Renal cortex interstitium (tissue), 15 donors: ENCODE measurements around the gene RPLP1. TPM values are rescaled to one million over a fixed set of nuclear protein-coding genes. Genes with fewer than 3 reads are reported as not detected.

Experiments used
- DNase-seq, 11 donors: peaks; one replicate each; pipeline ENCODE4 v3.0.0-alpha.2; 2013; ENCODE audit warnings: low read depth in 9 of 11, low spot score in 4 of 11; ENCODE audit errors: extremely low read depth in 1 of 11
- long read RNA-seq, 16 experiments: transcript quantifications; one replicate each; lab custom pipeline, GENCODE V29; 2026
- polyA plus RNA-seq, 3 donors: library from polyadenylated mRNA; unstranded; fragments of 120-200 nt; gene quantifications; one replicate each; pipeline ENCODE4 v1.2.1, GENCODE V29; 2013; ENCODE audit not compliant: insufficient read length in 3 of 3

Gene RPLP1
- 1,000 to 10,000 TPM; 1,224 to 1,896 (median 1,665) TPM for polyA plus RNA-seq
- long read RNA-seq, donor 1, transcript RPLP1-202 (3 exons, 445 nt), result minor isoform, 27 of 1,856 reads
- long read RNA-seq, donor 1, transcript RPLP1-204 (3 exons, 940 nt), result minor isoform, 31 of 1,856 reads
- long read RNA-seq, donor 1, transcript RPLP1-201 (4 exons, 1,197 nt), result major isoform, 1,529 of 1,856 reads
- long read RNA-seq, donor 1, partial matches to known transcripts, result 189 of 1,856 reads
- long read RNA-seq, donor 1, other reads (novel, unspliced or antisense), result 80 of 1,856 reads
- long read RNA-seq, donor 2, transcript RPLP1-201 (4 exons, 1,197 nt), result major isoform, 1,548 of 1,849 reads
- long read RNA-seq, donor 2, transcript RPLP1-204 (3 exons, 940 nt), result minor isoform, 36 of 1,849 reads
- long read RNA-seq, donor 2, transcript RPLP1-202 (3 exons, 445 nt), result minor isoform, 42 of 1,849 reads
- long read RNA-seq, donor 2, partial matches to known transcripts, result 142 of 1,849 reads
- long read RNA-seq, donor 2, other reads (novel, unspliced or antisense), result 81 of 1,849 reads
- long read RNA-seq, donor 3, transcript RPLP1-201 (4 exons, 1,197 nt), result major isoform, 2,331 of 2,594 reads
- long read RNA-seq, donor 3, transcript RPLP1-202 (3 exons, 445 nt), result minor isoform, 48 of 2,594 reads
- long read RNA-seq, donor 3, transcript RPLP1-204 (3 exons, 940 nt), result minor isoform, 14 of 2,594 reads
- long read RNA-seq, donor 3, partial matches to known transcripts, result 106 of 2,594 reads
- long read RNA-seq, donor 3, other reads (novel, unspliced or antisense), result 95 of 2,594 reads
- long read RNA-seq, donor 4, transcript RPLP1-202 (3 exons, 445 nt), result minor isoform, 29 of 1,706 reads
- long read RNA-seq, donor 4, transcript RPLP1-204 (3 exons, 940 nt), result minor isoform, 16 of 1,706 reads
- long read RNA-seq, donor 4, transcript RPLP1-201 (4 exons, 1,197 nt), result major isoform, 1,482 of 1,706 reads
- long read RNA-seq, donor 4, partial matches to known transcripts, result 100 of 1,706 reads
- long read RNA-seq, donor 4, other reads (novel, unspliced or antisense), result 79 of 1,706 reads
- long read RNA-seq, donor 5, result 0 reads
- long read RNA-seq, donor 6, transcript RPLP1-204 (3 exons, 940 nt), result minor isoform, 45 of 1,978 reads
- long read RNA-seq, donor 6, transcript RPLP1-201 (4 exons, 1,197 nt), result major isoform, 1,626 of 1,978 reads
- long read RNA-seq, donor 6, transcript RPLP1-202 (3 exons, 445 nt), result minor isoform, 53 of 1,978 reads
- long read RNA-seq, donor 6, partial matches to known transcripts, result 187 of 1,978 reads
- long read RNA-seq, donor 6, other reads (novel, unspliced or antisense), result 66 of 1,978 reads
- long read RNA-seq, donor 7, transcript RPLP1-201 (4 exons, 1,197 nt), result major isoform, 2,337 of 2,643 reads
- long read RNA-seq, donor 7, transcript RPLP1-204 (3 exons, 940 nt), result minor isoform, 23 of 2,643 reads
- long read RNA-seq, donor 7, transcript RPLP1-202 (3 exons, 445 nt), result minor isoform, 59 of 2,643 reads
- long read RNA-seq, donor 7, partial matches to known transcripts, result 100 of 2,643 reads
- long read RNA-seq, donor 7, other reads (novel, unspliced or antisense), result 124 of 2,643 reads
- long read RNA-seq, donor 8, result 0 reads
- long read RNA-seq, donor 9, transcript RPLP1-204 (3 exons, 940 nt), result minor isoform, 25 of 1,896 reads
- long read RNA-seq, donor 9, transcript RPLP1-201 (4 exons, 1,197 nt), result major isoform, 1,563 of 1,896 reads
- long read RNA-seq, donor 9, transcript RPLP1-202 (3 exons, 445 nt), result minor isoform, 42 of 1,896 reads
- long read RNA-seq, donor 9, partial matches to known transcripts, result 173 of 1,896 reads
- long read RNA-seq, donor 9, other reads (novel, unspliced or antisense), result 93 of 1,896 reads
- long read RNA-seq, donor 10, transcript RPLP1-202 (3 exons, 445 nt), result minor isoform, 50 of 2,532 reads
- long read RNA-seq, donor 10, transcript RPLP1-204 (3 exons, 940 nt), result minor isoform, 28 of 2,532 reads
- long read RNA-seq, donor 10, transcript RPLP1-201 (4 exons, 1,197 nt), result major isoform, 2,105 of 2,532 reads
- long read RNA-seq, donor 10, partial matches to known transcripts, result 217 of 2,532 reads
- long read RNA-seq, donor 10, other reads (novel, unspliced or antisense), result 132 of 2,532 reads
- long read RNA-seq, donor 11, transcript RPLP1-204 (3 exons, 940 nt), result minor isoform, 12 of 1,341 reads
- long read RNA-seq, donor 11, transcript RPLP1-201 (4 exons, 1,197 nt), result major isoform, 1,110 of 1,341 reads
- long read RNA-seq, donor 11, transcript RPLP1-202 (3 exons, 445 nt), result minor isoform, 29 of 1,341 reads
- long read RNA-seq, donor 11, partial matches to known transcripts, result 119 of 1,341 reads
- long read RNA-seq, donor 11, other reads (novel, unspliced or antisense), result 70 of 1,341 reads
- long read RNA-seq, donor 12, transcript RPLP1-204 (3 exons, 940 nt), result minor isoform, 23 of 1,137 reads
- long read RNA-seq, donor 12, transcript RPLP1-201 (4 exons, 1,197 nt), result major isoform, 938 of 1,137 reads
- long read RNA-seq, donor 12, transcript RPLP1-202 (3 exons, 445 nt), result minor isoform, 25 of 1,137 reads
- long read RNA-seq, donor 12, partial matches to known transcripts, result 123 of 1,137 reads
- long read RNA-seq, donor 12, other reads (novel, unspliced or antisense), result 28 of 1,137 reads
- long read RNA-seq, donor 13, result 0 reads
- long read RNA-seq, donor 14, transcript RPLP1-202 (3 exons, 445 nt), result minor isoform, 39 of 1,961 reads
- long read RNA-seq, donor 14, transcript RPLP1-201 (4 exons, 1,197 nt), result major isoform, 1,654 of 1,961 reads
- long read RNA-seq, donor 14, partial matches to known transcripts, result 161 of 1,961 reads
- long read RNA-seq, donor 14, other reads (novel, unspliced or antisense), result 103 of 1,961 reads
- long read RNA-seq, donor 15, transcript RPLP1-202 (3 exons, 445 nt), result minor isoform, 13 of 863 reads
- long read RNA-seq, donor 15, transcript RPLP1-201 (4 exons, 1,197 nt), result major isoform, 726 of 863 reads
- long read RNA-seq, donor 15, transcript RPLP1-204 (3 exons, 940 nt), result minor isoform, 14 of 863 reads
- long read RNA-seq, donor 15, partial matches to known transcripts, result 81 of 863 reads
- long read RNA-seq, donor 15, other reads (novel, unspliced or antisense), result 29 of 863 reads
- long read RNA-seq, donor 16, transcript RPLP1-201 (4 exons, 1,197 nt), result major isoform, 3,699 of 4,398 reads
- long read RNA-seq, donor 16, transcript RPLP1-204 (3 exons, 940 nt), result minor isoform, 29 of 4,398 reads
- long read RNA-seq, donor 16, transcript RPLP1-202 (3 exons, 445 nt), result minor isoform, 93 of 4,398 reads
- long read RNA-seq, donor 16, partial matches to known transcripts, result 376 of 4,398 reads
- long read RNA-seq, donor 16, other reads (novel, unspliced or antisense), result 200 of 4,398 reads

DNA sequence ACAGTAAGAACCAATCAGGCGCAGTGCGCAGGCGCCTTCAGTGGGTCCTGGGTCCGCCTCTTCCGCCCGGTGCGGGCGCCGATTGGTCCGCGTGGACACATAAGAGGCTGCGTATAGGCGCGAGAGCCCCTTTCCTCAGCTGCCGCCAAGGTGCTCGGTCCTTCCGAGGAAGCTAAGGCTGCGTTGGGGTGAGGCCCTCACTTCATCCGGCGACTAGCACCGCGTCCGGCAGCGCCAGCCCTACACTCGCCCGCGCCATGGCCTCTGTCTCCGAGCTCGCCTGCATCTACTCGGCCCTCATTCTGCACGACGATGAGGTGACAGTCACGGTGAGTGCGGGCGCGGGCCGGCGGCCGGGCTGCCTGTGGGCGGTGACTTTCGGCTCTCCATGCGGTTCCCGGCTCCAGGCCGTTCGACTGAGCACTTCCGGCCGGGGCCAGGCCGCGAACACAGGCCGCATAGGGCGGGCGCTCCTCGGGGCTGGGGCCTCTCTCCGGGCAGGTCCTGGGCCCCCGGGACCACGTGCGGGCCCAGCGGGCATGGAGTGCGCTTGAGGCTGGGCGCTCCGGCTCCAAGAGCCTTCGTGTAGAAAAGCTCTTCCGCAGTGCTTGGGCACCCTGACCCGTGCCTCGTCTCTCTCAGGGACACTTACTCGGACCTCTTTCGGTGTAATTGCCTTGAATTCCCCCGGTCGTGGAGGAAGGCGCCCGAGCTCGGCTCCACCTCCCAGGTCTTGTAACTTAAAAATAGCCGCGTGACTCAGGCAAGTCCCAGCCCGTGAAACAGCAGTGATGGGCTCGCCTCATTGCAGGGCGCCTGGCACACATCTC is at the start of gene RPLP1:
TSS of gene RPLP1 (plus strand) at position 127 of the 830 bp plus-strand sequence. CDS start at position 258, 131 bp downstream.
- DNase-seq, result peak; percentile 88 to 96 (median 94)

DNA sequence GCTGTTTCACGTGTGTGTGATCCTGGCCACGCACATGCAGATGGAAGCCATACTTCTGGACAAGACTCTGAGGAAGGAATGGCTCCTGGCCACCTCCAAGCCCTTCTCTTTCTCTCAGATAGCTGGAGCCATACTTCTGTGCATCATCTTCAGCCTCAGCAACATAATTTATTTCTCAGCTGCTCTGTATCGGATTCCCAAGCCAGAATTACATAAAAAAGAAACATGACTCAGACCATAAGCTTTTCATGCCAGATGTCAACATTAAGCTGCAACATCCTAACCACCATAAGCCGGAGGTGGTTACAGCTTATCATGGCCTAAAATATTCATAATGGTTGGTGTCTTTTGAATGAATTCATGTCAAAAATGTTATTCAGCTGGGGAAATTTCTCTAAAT is 49.0 kb upstream of the RPLP1 start:
- no peak for DNase-seq

DNA sequence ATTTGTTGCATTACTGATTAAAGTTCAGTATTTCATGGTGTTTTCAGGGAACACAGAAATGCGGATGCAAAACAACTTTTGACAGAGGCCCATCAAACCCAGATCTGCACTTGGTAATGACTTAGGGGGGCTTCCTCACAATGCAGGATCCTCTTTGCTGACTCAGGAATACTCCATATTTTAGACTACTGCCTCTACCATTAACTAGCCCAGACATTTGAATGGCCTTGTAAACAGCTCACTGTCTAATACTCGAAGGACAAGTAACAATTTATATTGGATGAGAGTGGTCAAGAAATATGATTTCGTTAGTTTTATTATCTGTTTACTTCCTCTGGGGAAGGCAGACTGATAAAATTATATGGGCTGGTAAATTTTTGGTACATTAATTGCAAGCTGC is 47.5 kb upstream of the RPLP1 start:
- no peak for DNase-seq

GRCh38 chr15:69407719-69408400 is 44.8 kb upstream of the RPLP1 start:
- DNase-seq, result no peak

GRCh38 chr15:69408841-69409240 is 43.8 kb upstream of the RPLP1 start:
- no peak for DNase-seq

DNA sequence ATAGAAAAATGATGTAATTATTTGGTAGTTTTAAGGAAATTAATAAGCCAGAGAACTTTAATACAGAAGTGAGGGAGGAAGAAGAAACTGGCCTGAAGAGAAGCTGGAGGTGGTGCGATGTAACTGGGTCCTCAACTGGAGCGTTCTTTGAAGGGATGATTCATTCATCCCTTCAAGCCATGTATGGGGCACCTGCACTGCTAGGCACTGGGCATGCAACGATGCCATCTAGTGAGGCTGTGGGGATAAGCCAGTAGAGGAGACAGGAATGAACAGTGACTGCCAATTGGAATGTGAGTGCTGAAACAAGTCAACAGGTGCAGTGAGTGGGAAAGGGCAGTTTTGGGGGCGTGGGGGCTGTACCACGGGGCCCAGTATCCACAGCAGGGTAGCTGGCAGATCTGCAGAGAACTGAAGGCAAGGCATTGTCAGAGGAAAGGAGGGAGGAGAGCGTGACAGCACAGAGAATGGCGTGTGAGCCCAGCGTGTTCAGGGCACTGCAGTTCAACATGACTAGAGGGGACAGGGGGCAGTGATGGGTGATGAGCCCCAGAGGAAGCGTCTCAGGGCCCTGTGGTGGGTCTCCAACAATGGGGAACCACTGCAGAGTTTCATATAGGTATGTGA is 42.3 kb upstream of the RPLP1 start:
- peak in 2 of 11 donors; percentile 23 to 31 for DNase-seq

- no peak for DNase-seq
Measured at GRCh38 chr15:69412274-69412673, 40.3 kb upstream of the RPLP1 start.

- DNase-seq, result no peak
Measured at GRCh38 chr15:69412701-69413100, 39.9 kb upstream of the RPLP1 start.

GRCh38 chr15:69413822-69414700 is 38.6 kb upstream of the RPLP1 start, which contains the start of gene KIF23:
TSS of gene KIF23 (plus strand) at chr15:69414349. CDS start at chr15:69414466, 117 bp downstream.
- DNase-seq, result peak; percentile 78 to 94 (median 90)

DNA sequence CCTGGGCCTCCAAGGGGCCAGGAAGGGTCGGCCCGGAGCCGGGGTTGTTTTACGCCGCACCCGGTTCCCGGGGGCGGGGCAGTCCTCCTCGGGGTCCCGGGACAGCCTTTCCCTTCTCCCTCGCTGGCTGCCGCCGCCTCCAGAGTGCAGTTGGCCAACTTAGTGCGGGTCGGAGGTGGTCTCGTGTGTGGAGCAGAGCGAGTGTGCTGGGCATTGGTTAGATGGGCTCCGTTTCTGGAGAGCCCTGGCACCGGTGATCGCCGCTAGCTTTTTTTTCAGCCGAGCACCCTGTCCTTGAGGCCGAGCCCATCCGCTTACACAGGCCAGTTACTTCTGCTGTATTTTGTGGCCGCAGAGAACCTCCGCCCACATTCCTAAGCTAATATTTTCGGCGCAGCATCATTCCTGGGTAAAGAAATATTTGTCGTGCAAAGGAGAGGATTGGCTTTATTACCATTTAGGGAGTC is 37.9 kb upstream of the RPLP1 start:
- DNase-seq, result peak in 6 of 11 donors; percentile 33 to 54 (median 46)

GRCh38 chr15:69415381-69415780 is 37.2 kb upstream of the RPLP1 start:
- no peak for DNase-seq

DNA sequence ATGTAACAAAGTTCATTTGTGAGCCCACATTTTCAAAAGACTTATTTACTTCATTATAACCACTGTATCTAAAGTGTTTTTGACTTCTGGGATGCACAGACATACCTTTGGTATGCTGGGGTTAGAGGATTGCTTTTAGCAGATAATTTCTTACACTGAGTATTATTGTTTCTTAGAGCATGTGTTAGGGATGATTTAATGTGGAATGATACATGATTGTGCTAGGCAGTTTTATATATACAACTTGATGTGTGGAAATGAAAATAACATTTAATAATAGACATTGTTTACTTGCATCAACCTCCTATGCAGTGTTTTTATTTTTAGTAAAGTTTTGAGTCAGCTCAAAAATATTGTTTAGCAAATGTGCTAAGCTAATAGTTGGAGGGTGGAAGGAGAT is 35.0 kb upstream of the RPLP1 start:
- no peak for DNase-seq
